ENCODE measurements around the gene MEX3C.
A peak's percentile ranks its signal among the peaks of the same experiment; 100 is the strongest.

The MEX3C gene

DNA sequence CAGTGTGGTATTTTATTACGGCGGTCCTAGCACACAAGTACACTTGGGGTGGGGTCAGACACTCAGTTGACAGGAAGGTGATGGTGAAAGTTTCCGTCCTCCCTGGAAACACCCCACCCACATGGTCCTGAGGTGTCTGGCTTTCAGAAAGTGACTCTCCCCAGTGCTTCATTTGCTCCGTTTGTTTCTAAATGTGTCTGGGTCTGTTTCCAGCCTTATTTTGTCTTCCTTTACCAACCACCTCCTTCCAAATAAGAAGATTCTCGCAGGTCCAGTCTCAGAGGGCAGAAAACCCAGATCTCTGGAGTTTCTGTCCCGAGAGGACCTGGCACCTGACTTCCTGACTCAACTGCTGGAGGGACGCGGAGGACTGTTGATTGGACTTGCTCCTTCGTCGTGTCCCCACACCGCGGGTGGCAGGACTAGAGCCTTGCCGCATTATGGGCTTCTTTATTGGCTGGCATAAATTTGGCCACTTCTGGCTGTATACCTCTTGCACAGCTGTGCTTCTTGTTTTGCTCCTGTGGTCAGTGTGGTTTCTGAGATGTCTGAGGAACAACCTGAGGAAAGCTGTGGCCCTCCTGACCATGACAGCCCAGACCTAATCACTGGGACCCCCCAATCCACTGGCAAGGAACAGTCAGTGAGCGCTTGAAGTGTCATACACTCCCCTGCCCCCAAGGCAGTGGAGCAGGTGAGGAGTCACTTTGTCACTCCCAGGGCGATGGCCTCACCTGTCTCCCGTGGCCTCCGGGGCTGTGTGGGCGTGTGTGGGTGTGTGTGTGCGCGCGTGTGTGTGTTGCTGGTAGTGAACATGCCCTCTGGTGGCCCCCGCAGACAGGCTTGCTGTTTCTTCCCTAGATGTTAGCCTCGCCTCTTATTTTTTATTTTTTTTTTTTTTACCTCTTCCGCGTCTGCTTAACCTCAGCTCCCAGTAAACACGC lies 45.6 kb downstream of the MEX3C start:
- peak; percentile 78 for DNase-seq

DNA sequence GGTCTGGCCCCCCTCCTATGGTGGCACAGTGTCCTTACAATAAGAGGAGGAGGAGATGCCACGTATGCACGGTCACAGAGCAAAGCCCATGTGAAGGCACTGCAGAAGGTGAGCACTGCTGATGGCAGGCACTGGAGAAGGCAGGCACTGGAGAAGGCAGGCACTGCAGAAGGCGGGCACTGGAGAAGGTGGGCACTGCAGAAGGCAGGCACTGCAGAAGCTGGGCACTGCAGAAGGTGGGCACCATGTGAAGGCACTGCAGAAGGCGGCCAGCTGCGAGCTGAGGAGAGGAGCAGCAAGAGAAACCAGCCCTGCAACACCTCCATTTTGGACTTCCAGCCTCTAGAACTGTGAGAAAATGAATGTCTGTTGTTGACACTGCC lies 46.3 kb downstream of the MEX3C start:
- no peak for DNase-seq

DNA sequence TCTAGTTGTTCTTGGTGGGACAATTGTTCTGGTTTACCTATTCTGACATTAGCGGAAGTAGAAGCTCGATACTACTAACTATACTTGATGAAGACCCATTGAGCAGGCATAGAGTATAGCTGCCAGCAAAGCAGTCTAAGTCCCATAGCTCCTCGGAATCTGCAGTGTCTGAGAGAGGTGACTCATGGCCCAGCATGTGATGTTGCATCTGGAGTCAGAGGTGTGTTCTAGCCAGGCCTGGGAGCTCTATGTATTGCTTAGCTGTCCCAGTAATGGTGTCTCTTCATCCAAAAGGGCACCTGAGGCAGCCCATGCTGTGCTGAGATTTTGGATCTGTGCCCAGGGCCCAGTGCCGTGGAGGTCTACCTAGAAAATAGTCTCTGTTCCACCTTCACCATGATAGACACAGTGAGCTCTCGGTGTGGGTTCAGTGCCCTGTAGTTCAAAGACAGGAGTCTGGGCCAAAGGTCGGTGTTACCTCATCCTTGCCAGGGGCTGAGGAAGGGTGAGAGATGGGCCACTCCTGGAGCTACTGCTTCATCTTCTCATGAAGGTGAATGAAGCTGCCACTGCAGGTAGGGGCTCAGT lies 47.3 kb downstream of the MEX3C start:
- peak; percentile 50 for DNase-seq

DNA sequence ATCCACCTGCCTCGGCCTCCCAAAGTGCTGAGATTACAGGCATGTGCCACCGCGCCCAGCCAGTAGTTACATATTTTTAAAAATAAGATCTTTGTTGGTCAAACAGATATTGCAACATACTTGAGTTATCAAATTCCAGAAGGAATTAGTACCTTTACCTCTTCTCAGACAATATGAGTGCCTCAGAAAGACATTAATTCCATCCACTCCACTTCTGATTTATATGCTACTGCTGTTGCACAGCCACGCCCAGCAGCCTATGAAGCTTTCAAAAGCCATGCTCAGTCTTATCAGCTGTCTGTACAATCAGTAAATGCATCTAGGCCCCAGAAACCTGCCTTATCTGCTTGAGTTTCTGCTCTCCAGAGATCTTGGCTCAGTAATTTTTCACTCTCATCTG lies 47.8 kb downstream of the MEX3C start:
- DNase-seq, result no peak

DNA sequence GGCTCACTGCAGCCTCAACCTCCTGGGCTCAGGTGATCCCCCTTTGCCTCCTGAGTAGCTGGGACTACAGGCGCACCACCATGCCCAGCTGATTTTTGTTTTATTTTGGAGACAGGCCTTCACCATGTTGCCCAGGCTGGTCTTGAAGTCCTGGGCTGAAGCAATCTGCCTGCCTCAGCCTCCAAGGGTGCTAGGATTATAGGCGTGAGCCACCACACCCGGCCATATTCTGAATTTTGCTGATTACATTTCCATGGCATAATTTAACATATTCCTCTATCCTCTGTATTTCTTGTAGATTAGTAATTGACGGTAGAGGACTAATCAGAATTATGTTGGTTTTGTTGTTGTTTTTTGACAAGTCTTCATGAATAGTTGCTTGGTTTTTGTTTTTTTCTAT lies 50.6 kb downstream of the MEX3C start:
- no peak for DNase-seq

DNA sequence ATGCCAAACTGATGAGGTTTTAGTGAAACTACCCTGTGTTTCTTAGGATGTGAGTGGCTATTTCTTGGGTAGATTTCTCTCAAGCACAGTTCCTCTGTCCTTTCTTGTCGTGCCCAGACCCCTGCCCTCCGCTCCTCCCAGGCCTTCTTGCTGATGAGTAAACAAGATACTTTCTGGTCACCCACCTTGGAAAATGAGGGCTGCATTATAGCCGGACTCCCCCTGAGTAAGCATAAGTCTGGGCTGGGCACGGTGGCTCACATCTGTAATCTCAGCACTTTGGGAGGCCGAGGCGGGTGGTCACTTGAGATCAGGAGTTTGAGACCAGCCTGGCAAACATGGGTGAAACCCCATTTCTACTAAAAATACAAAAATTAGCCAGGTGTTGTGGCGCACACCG lies 58.5 kb downstream of the MEX3C start:
- DNase-seq, result no peak

DNA sequence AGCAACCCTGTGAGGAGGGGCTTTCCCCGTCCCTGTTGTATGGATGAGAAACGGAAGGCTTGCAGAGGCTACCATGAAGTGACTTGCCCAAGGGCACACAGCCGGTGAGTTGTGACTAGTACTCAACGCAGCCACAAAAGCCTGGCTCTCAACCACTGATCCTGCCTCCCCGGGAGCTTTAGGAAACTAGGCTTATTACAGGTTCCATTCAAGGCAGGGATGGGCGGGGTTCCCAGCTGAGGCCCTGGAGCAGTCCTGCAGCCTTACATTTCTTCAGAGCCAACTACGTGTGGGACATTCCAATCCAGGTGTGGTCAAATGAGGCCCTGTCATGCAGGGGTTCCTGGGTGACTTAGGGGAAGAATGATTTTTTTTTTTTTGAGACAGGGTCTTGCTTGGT lies 59.6 kb downstream of the MEX3C start:
- DNase-seq, result no peak

DNA sequence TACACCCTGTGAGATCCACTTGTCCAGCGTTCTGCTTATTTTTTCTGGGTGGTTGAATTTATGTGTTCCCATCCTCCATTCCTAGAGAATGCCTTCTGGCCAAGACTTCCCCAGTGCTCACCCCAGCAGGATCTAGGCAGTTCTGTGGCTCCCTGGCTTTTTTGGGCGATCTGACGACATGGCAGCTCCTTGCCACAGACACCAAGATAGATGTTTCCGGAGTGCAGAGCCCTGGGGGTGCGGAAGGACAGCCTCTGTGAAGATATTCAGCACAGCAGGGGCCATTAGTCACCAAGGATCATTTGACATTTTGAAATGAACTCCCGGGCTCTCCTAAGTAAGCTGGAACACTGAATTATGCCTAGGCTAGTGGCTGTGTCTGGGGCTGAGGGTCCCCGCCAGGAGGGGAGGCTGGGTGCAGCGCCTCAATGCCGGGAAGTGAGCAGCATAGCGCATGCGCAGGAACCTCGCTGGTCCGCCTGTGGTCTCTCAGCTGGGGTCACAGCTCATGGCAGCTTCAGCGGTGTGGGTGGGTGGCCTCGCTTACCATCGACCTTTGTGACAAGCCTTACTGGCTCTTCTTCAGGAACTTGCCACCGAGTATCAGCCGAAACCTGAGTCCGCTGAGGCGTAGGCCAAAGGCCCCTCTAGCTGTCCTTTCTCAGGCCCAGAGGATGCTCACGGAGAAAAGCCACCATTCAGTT lies 60.3 kb downstream of the MEX3C start:
- no peak for DNase-seq

DNA sequence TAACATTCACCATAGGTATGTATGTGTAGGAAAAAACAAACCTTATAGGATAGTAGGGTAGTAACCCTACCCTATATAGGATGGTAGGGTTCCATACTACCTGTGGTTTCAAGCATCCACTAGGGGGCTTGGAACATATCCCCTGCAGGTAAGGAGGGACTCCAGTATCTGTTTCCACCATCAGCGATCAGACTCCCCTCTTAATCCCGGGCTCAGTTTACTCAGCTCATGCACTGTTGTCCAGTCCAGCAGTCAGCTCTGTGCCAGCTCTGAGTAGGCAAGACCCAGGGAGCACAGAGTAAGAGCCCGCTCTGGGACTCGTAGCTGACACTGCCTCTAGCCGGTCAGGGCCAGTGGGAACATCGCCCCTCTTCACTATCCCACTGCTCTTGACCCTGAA lies 61.7 kb downstream of the MEX3C start:
- DNase-seq, result no peak

DNA sequence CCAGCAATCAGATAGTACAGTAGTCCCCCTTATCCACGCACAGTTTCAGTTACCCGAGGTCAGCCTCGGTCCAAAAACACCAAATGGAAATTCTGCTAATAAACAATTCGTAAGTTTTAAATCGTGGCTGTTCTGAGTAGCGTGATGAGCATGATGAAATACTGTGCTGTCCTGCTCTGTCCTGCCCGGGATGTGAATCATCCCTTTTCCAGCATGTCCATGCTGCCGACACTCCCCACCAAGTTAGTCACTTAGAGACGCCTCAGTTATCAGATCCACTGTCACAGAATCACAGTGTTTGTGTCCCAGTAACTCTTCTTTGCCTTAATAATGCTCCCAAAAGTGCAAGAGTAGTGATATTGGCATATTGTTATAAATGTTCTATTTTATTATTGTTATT lies 62.1 kb downstream of the MEX3C start:
- DNase-seq, result no peak

DNA sequence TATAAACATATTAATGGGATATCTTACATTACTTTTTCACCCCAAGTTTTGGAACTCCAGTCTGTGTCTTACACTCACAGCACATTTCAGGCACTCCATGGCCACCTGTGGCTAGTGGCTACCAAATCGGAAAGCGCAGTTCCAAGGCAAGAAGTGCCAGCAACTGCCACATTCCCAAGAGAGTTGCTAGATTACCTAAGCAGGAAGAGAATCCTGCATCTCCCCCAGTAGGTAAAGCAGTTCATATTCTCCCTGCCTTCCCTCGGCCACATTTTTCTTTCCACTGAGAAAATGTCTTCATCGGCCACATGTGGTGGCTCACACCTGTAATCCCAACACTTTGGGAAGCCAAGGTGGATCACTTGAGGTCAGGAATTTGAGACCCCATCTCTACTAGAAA lies 62.8 kb downstream of the MEX3C start:
- DNase-seq, result no peak

DNA sequence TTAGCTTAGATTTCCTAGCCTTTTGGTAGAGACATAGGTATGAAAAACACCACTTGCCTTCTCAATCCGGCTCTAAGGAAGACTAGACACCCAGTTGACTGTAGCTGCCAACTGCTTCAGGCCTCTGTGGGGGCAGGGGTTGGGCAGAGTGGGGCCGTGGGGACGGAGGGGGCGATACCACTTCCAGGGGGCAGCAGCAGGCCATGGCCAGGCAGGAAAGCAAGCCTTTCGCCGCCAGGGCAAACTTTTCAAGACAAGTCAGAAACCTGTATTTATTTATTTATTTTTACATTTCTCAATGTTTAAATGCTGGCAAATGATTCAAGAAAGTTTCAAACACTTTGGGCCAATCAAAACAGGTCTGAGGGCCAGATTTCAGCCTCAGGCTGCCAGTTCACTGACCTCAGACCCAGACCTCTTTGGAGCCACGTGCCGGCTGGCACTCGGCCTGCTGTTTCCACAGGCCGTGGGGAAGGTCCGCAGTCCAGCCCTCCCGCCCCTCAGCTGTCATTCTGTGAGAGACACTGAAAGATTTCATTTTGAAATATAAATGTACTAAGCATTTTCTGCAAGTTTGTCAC lies 63.8 kb downstream of the MEX3C start:
- no peak for DNase-seq

DNA sequence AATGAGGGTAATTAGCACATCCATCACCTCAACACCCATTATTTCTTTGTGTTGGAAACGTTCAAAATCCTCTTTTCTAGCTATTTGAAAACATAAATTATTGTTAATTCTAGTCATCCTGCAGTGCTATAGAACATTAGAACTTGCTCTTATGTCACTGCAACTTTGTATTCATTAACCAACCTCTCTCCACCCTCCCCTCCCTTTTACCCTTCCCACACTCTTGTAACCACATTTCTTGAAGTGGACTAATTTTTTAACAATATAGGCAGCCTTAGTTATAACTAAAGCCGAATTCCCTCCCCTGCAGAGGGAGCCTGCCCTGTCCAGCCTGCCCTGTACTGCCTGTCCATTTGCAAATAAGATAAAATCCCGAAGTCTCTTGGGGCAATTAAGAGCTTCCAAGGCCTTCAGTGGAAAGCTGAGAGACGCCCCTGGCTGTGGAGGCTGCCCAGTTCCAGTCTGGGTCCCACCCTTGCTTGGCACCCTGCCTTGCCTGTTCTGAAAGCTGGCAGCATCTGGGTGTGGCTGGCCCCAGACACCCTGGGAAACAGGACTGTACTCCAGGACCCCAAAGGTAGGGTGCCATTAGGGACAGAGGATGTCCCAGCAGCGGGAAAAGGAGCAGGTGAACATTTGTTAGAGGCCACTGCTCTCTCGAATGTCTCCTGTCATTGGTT lies 65.1 kb downstream of the MEX3C start:
- DNase-seq, result no peak

DNA sequence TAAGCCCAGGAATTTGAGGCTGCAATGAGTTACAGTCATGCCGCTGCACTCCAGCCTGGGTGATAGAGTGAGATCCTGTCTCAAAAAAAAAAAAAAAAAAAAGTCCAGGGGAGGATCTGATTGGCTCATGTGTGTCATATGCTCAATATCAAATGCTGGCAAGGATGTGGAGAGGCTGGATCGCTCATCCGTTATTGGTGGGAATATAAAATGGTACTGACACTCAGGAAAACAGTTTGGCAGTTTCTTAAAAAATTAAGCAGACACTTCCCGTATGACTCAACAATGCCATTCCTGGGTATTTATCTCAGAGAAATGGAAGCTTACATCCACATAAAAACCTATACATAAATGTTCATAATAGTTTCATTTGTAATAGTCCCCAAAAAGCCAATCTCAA lies 68.9 kb downstream of the MEX3C start:
- DNase-seq, result no peak

DNA sequence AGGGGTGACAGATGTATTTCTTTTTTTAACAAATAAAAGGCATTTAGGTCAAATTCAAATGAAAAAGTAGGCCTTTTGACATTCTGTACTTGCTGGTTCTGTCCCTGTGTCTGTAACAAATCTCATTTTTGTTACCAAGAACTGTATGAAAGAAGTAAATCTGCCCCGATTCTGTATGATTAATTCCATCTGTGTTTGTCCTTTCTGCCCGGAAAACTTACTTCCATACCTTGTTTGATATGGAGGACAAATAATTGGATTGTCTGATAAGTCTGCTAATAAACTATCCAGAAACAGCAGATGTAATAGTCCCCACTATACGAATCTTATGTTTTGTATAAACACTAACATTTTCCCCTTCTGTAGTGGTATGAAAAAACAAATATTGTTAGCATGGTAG lies 69.8 kb downstream of the MEX3C start:
- no peak for DNase-seq

DNA sequence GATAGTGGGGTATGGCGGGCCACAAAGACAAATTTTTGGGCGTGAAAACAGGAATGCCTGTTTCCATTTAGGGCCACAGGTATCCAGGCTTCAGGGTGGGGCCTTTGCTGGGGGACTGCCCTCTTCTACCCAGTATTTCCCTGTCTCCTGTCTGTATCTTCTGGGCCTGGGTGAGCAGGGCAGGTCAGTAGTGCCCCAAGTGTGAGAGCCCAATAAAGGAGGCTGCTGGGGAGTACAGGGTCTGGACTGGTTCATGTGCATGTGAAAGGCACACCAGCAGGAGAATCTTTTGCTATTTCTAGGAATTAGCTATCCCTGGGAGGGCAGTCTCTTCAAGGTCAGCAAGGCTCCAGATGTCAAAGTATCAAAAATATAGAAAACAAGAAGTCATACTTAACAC lies 71.5 kb downstream of the MEX3C start:
- DNase-seq, result no peak

Measured in stimulated activated CD4-positive, alpha-beta T cell treated with anti-CD3 and anti-CD28 coated beads, Interleukin-15, amount 100 ng/mL, for 24 hours (primary cell).